B cell (primary cell): ENCODE data around the gene SLC25A2.
A peak's percentile ranks its signal among the peaks of the same experiment; 100 is the strongest.

Experiments
- CTCF ChIP-seq: fragments of 200-600 bp; IDR thresholded peaks from one replicate; pipeline ENCODE4 v1.8.0; 2022; ENCODE audit warnings: antibody characterized with exemption, mild to moderate bottlenecking
- EZH2 ChIP-seq: IDR thresholded peaks from 2 replicates; pipeline ENCODE4 v1.6.1; 2012; ENCODE audit warnings: borderline replicate concordance, low read depth, mild to moderate bottlenecking, moderate library complexity, low read length; ENCODE audit not compliant: insufficient read depth, poor library complexity, severe bottlenecking

- peak; percentile 89 for TF ChIP-seq CTCF
- TF ChIP-seq EZH2: no peak
Observed at GRCh38 chr5:141320225-141321169, 16.6 kb upstream of the SLC25A2 start, which contains the start of gene TAF7.
